ENCODE results near the gene DUSP22.

DUSP22 gene

GRCh38 chr6:257031-257725, 35.1 kb upstream of the DUSP22 start:
- no peak overlapping the region for H3K27ac ChIP-seq
- no peak for TF ChIP-seq CTCF (IDR thresholded peaks at IDR 0.05)

GRCh38 chr6:257774-258173, 34.5 kb upstream of the DUSP22 start:
- H3K4me3 ChIP-seq (ENCODE audit: low read depth in 1 of 2, low read length in 1 of 2) = no peak overlapping the region
- H3K27me3 ChIP-seq = no peaks in the 10 kb centered on the region
- H3K27ac ChIP-seq = no peak overlapping the region
- peaks cover 11 to 25% of the 10 kb centered on the region in 2 experiments for H3K4me1 ChIP-seq (ENCODE audit: control insufficient read depth in 1 of 2, insufficient read depth in 1 of 2, low read depth in 1 of 2, low read length in 1 of 2)
- TF ChIP-seq CTCF (IDR thresholded peaks at IDR 0.05) = no peak
- no peaks in the 10 kb centered on the region for H3K36me3 ChIP-seq
- H3K9me3 ChIP-seq = no peaks in the 10 kb centered on the region

More at GRCh38 chr6:257031-257725, 35.1 kb upstream of the DUSP22 start:
- Histone ChIP-seq H3K4me1 (ENCODE audit: control insufficient read depth in 1 of 2, insufficient read depth in 1 of 2, low read depth in 1 of 2, low read length in 1 of 2) (peaks cover 11 to 25% of the 10 kb centered on the region in 2 experiments), H3K4me3 (ENCODE audit: low read depth in 1 of 2, low read length in 1 of 2) (no peak overlapping the region), H3K36me3 (no peaks in the 10 kb centered on the region), H3K9me3 (no peaks in the 10 kb centered on the region), H3K27me3 (no peaks in the 10 kb centered on the region)

- TF ChIP-seq CTCF (IDR thresholded peaks at IDR 0.05) = no peak
- Histone ChIP-seq H3K4me1 (ENCODE audit: control insufficient read depth in 1 of 2, insufficient read depth in 1 of 2, low read depth in 1 of 2, low read length in 1 of 2) (peaks cover 6 to 14% of the 10 kb centered on the region in 2 experiments), H3K4me3 (ENCODE audit: low read depth in 1 of 2, low read length in 1 of 2) (no peak overlapping the region), H3K27me3 (no peaks in the 10 kb centered on the region), H3K27ac (no peak overlapping the region), H3K9me3 (no peaks in the 10 kb centered on the region), H3K36me3 (no peaks in the 10 kb centered on the region)
Observed at GRCh38 chr6:259316-259715, 33.0 kb upstream of the DUSP22 start.

GRCh38 chr6:259901-260508, 32.3 kb upstream of the DUSP22 start:
- Histone ChIP-seq H3K27me3 (no peaks in the 10 kb centered on the region), H3K4me3 (ENCODE audit: low read depth in 1 of 2, low read length in 1 of 2) (no peak overlapping the region), H3K9me3 (no peaks in the 10 kb centered on the region), H3K36me3 (no peaks in the 10 kb centered on the region), H3K4me1 (ENCODE audit: control insufficient read depth in 1 of 2, insufficient read depth in 1 of 2, low read depth in 1 of 2, low read length in 1 of 2) (peaks cover 6 to 14% of the 10 kb centered on the region in 2 experiments), H3K27ac (no peak overlapping the region)
- no peak for TF ChIP-seq CTCF (IDR thresholded peaks at IDR 0.05)

- H3K36me3 ChIP-seq = no peaks in the 10 kb centered on the region
- H3K9me3 ChIP-seq = no peaks in the 10 kb centered on the region
- TF ChIP-seq CTCF (IDR thresholded peaks at IDR 0.05) = no peak
- no peak overlapping the region for H3K27ac ChIP-seq
- H3K27me3 ChIP-seq = no peaks in the 10 kb centered on the region
- H3K4me3 ChIP-seq (ENCODE audit: low read depth in 1 of 2, low read length in 1 of 2) = no peak overlapping the region
- no peaks in the 10 kb centered on the region for H3K4me1 ChIP-seq (ENCODE audit: control insufficient read depth in 1 of 2, insufficient read depth in 1 of 2, low read depth in 1 of 2, low read length in 1 of 2)
Observed at GRCh38 chr6:264626-265025, 27.7 kb upstream of the DUSP22 start.
